Measurements from ENCODE around the gene MROH9. TPM values are rescaled to one million over a fixed set of nuclear protein-coding genes. Genes with fewer than 3 reads are reported as not detected.

Gene MROH9
- polyA plus RNA-seq, 3 donors, result not detected

DNA sequence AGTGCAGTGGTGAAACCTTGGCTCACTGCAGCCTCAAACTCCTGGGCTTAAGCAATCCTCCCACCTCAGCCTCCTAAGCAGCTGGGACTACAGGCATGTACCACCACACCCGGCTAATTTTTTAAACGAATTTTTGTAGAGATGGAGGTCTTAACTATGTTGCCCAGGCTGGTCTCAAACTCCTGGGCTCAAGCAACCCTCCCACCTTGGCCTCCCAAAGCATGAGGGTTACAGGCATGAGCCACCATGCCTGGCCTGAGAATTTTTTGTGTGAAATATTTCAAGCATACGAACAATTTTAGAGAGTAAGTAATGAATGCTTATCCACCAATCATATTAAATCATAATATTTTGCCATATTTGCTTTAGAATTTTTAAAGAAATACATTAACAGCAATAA lies 51.6 kb downstream of the MROH9 start:
- no CpG with 5 or more reads among the region's 3 CpGs for WGBS (ENCODE audit: insufficient coverage)
- H3K79me2 ChIP-seq (ENCODE audit: insufficient read depth, low read length), result no peaks in the 10 kb centered on the region
- peaks cover 0 to 3% (median 0%) of the 10 kb centered on the region in 3 donors for H3K27me3 Mint-ChIP-seq (ENCODE audit: low read depth in 3 of 3)
- no peaks in the 10 kb centered on the region for H3K36me3 ChIP-seq (replicated peaks in 1 of 2; ENCODE audit: control insufficient read depth in 1 of 2, insufficient read depth in 2 of 2, low read length in 2 of 2)
- no peak for DNase-seq
- no peaks in the 10 kb centered on the region for H3K9me3 ChIP-seq (replicated peaks in 1 of 2; ENCODE audit: control insufficient read depth in 1 of 2, insufficient read depth in 1 of 2, low read length in 2 of 2)
- H3K4me3 Mint-ChIP-seq, result no peak overlapping the region
- H3K9ac ChIP-seq (ENCODE audit: insufficient read depth, low read length, poor library complexity, severe bottlenecking), result no peak overlapping the region
- no peak overlapping the region for H2AFZ ChIP-seq (ENCODE audit: insufficient read depth, low read depth, low read length, poor library complexity, severe bottlenecking)
- H3K27me3 ChIP-seq (ENCODE audit: control insufficient read depth in 2 of 2, insufficient read depth in 2 of 2, low read length in 2 of 2), result no peaks in the 10 kb centered on the region
- H3K27ac Mint-ChIP-seq, result no peak overlapping the region
- no peaks in the 10 kb centered on the region for H3K4me1 ChIP-seq (ENCODE audit: control insufficient read depth in 1 of 2, insufficient read depth in 2 of 2, low read length in 2 of 2)
- no peaks in the 10 kb centered on the region for H3K36me3 Mint-ChIP-seq
- TF ChIP-seq, protein P1, sequence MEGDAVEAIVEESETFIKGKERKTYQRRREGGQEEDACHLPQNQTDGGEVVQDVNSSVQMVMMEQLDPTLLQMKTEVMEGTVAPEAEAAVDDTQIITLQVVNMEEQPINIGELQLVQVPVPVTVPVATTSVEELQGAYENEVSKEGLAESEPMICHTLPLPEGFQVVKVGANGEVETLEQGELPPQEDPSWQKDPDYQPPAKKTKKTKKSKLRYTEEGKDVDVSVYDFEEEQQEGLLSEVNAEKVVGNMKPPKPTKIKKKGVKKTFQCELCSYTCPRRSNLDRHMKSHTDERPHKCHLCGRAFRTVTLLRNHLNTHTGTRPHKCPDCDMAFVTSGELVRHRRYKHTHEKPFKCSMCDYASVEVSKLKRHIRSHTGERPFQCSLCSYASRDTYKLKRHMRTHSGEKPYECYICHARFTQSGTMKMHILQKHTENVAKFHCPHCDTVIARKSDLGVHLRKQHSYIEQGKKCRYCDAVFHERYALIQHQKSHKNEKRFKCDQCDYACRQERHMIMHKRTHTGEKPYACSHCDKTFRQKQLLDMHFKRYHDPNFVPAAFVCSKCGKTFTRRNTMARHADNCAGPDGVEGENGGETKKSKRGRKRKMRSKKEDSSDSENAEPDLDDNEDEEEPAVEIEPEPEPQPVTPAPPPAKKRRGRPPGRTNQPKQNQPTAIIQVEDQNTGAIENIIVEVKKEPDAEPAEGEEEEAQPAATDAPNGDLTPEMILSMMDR (IDR thresholded peaks at IDR 0.05), result no peak
- H3K9me3 Mint-ChIP-seq, result peaks cover 0 to 6% (median 0%) of the 10 kb centered on the region in 7 donors
- no peak overlapping the region for H3K4me3 ChIP-seq (replicated peaks in 1 of 3; ENCODE audit: low read depth in 2 of 3, low read length in 3 of 3)
- H3K4me1 Mint-ChIP-seq, result no peaks in the 10 kb centered on the region
- intact Hi-C loops (cut with micrococcal nuclease), result no loop called here
- H4K20me1 ChIP-seq (ENCODE audit: insufficient read depth, low read length), result no peaks in the 10 kb centered on the region
- H3K4me2 ChIP-seq (replicated peaks; ENCODE audit: extremely low read depth, low read length, poor library complexity, severe bottlenecking), result no peak overlapping the region
- H3K27ac ChIP-seq (ENCODE audit: low read depth in 1 of 2, low read length in 2 of 2), result no peak overlapping the region

DNA sequence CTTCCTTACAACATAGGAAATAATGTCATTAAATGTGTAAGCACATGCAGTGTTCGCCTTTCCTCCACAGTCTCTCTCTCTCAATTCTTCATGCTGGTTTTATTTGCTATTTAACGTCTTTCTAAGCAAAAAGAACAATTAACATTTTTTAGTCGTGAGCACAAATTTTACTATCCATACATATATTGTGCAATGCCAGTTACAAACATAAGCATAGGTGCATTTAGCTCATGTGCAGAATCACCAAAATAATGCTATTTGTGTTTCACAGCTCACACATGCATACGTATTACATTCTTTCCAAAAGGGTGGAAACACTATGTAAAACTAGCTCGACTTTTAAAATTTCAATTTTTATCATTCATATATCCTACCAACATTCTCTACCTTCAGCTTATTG lies 52.1 kb downstream of the MROH9 start:
- Histone ChIP-seq H4K20me1 (ENCODE audit: insufficient read depth, low read length) (no peaks in the 10 kb centered on the region), H3K27me3 (ENCODE audit: control insufficient read depth in 2 of 2, insufficient read depth in 2 of 2, low read length in 2 of 2) (no peaks in the 10 kb centered on the region), H3K4me2 (replicated peaks; ENCODE audit: extremely low read depth, low read length, poor library complexity, severe bottlenecking) (no peak overlapping the region), H3K27ac (ENCODE audit: low read depth in 1 of 2, low read length in 2 of 2) (no peak overlapping the region), H3K36me3 (replicated peaks in 1 of 2; ENCODE audit: control insufficient read depth in 1 of 2, insufficient read depth in 2 of 2, low read length in 2 of 2) (no peaks in the 10 kb centered on the region), H3K79me2 (ENCODE audit: insufficient read depth, low read length) (no peaks in the 10 kb centered on the region), H3K9ac (ENCODE audit: insufficient read depth, low read length, poor library complexity, severe bottlenecking) (no peak overlapping the region), H2AFZ (ENCODE audit: insufficient read depth, low read depth, low read length, poor library complexity, severe bottlenecking) (no peak overlapping the region), H3K4me3 (replicated peaks in 1 of 3; ENCODE audit: low read depth in 2 of 3, low read length in 3 of 3) (no peak overlapping the region), H3K9me3 (replicated peaks in 1 of 2; ENCODE audit: control insufficient read depth in 1 of 2, insufficient read depth in 1 of 2, low read length in 2 of 2) (no peaks in the 10 kb centered on the region), H3K4me1 (ENCODE audit: control insufficient read depth in 1 of 2, insufficient read depth in 2 of 2, low read length in 2 of 2) (no peaks in the 10 kb centered on the region)
- Mint-ChIP-seq H3K36me3 (no peaks in the 10 kb centered on the region), H3K4me3 (no peak overlapping the region), H3K27ac (no peak overlapping the region), H3K9me3 (peaks cover 0 to 6% (median 0%) of the 10 kb centered on the region in 7 donors), H3K4me1 (no peaks in the 10 kb centered on the region), H3K27me3 (ENCODE audit: low read depth in 3 of 3) (peaks cover 0 to 3% (median 0%) of the 10 kb centered on the region in 3 donors)
- intact Hi-C loops (cut with micrococcal nuclease), result no loop called here
- TF ChIP-seq, protein P1 (IDR thresholded peaks at IDR 0.05), result no peak
- no peak for DNase-seq
- 93% methylated on average over 3 of the region's 5 CpGs for WGBS (ENCODE audit: insufficient coverage)
